ENCODE results near the gene SMIM41. TPM values are rescaled to one million over a fixed set of nuclear protein-coding genes. Genes with fewer than 3 reads are reported as not detected.

The SMIM41 gene
- total and polyA plus RNA-seq, 4 donors, result 0.03 to 0.50 (median 0.24) TPM; not detected in 1

GRCh38 chr12:52049688-52050087 lies 29.8 kb upstream of the SMIM41 start:
- Histone ChIP-seq H3K9ac (ENCODE audit: low read depth in 1 of 2, low read length in 2 of 2) (no peak overlapping the region), H3K9me3 (ENCODE audit: control insufficient read depth in 4 of 4, low read length in 3 of 4) (no peaks in the 10 kb centered on the region), H3K4me1 (ENCODE audit: control insufficient read depth in 4 of 4, insufficient read depth in 4 of 4, low read length in 3 of 4) (peaks cover 0 to 12% (median 8%) of the 10 kb centered on the region in 4 donors), H3K27me3 (ENCODE audit: control insufficient read depth in 4 of 4, insufficient read depth in 4 of 4, low read length in 3 of 4) (no peaks in the 10 kb centered on the region), H3K4me3 (ENCODE audit: low read depth in 1 of 3, low read length in 3 of 3) (no peak overlapping the region), H3K27ac (ENCODE audit: low read depth in 1 of 2, low read length in 2 of 2) (no peak overlapping the region), H3K36me3 (ENCODE audit: control insufficient read depth in 4 of 4, insufficient read depth in 3 of 4, low read depth in 1 of 4, low read length in 3 of 4) (no peaks in the 10 kb centered on the region)
- 88% methylated on average over 5 of the region's 5 CpGs for WGBS
- DNase-seq (ENCODE audit: low spot score), result no peak
- TF ChIP-seq TAF1 (conservative IDR thresholded peaks at IDR 0.05), result no peak
- no peak for TF ChIP-seq FOXA1 (IDR thresholded peaks at IDR 0.05)
- no peak for TF ChIP-seq RXRA (IDR thresholded peaks at IDR 0.05)
- TF ChIP-seq ATF3 (IDR thresholded peaks at IDR 0.05), result no peak
- no peak for TF ChIP-seq SP1 (IDR thresholded peaks at IDR 0.05)
- TF ChIP-seq JUND (IDR thresholded peaks at IDR 0.05), result no peak
- TF ChIP-seq ZBTB33 (IDR thresholded peaks at IDR 0.05), result no peak
- TF ChIP-seq EGR1 (IDR thresholded peaks at IDR 0.05; ENCODE audit: low read depth in 2 of 2), result no peak
- no peak for TF ChIP-seq CTCF (IDR thresholded peaks at IDR 0.05; ENCODE audit: low read depth, low read length, missing input control)
- no peak for TF ChIP-seq HNF4A (conservative IDR thresholded peaks at IDR 0.05)
- TF ChIP-seq HNF4G (IDR thresholded peaks at IDR 0.05), result no peak
- no peak for TF ChIP-seq RAD21 (IDR thresholded peaks at IDR 0.05)
- TF ChIP-seq YY1 (IDR thresholded peaks at IDR 0.05), result no peak
- TF ChIP-seq NR2F2 (IDR thresholded peaks at IDR 0.05), result no peak
- no peak for TF ChIP-seq GABPA (IDR thresholded peaks at IDR 0.05 in 1 of 2, conservative IDR thresholded peaks at IDR 0.05 in 1 of 2)
- TF ChIP-seq MAX (IDR thresholded peaks at IDR 0.05), result no peak
- TF ChIP-seq REST (IDR thresholded peaks at IDR 0.05), result no peak
